OCI-LY7 (cell line): ENCODE data around the gene ALOX5. TPM values are rescaled to one million over a fixed set of nuclear protein-coding genes. Genes with fewer than 3 reads are reported as not detected.
A peak's percentile ranks its signal among the peaks of the same experiment; 100 is the strongest.

Experiments used
- BruUV-seq: library from RNA; stranded (reverse); fragments of 400-500 nt; replicated peaks from 2 replicates; lab custom pipeline; 2021; lab: Mats Ljungman, UMichigan
- CTCF ChIA-PET: fragments of 300-600 bp; sonication (Branson Sonifier 250); formaldehyde crosslinking; loops from one replicate; lab custom pipeline; 2022; ENCODE audit warnings: antibody characterized with exemption; ENCODE audit not compliant: unreplicated experiment; lab: Charles Lee
- POLR2A ChIA-PET: fragments of 300-600 bp; sonication (Branson Sonifier 250); formaldehyde crosslinking; loops from one replicate; lab custom pipeline; 2022; ENCODE audit warnings: antibody characterized with exemption; lab: Charles Lee
- DNase-seq: peaks from one replicate; pipeline ENCODE4 v3.0.0-alpha.2; 2015; ENCODE audit warnings: low spot score
- H2AFZ ChIP-seq: fragments of 200-600 bp; sonication (generic), shearing (Covaris generic); 2 replicates; pipeline ENCODE4 v1.6.1; 2014; ENCODE audit warnings: mild to moderate bottlenecking, antibody characterized with exemption, low read length, moderate library complexity
- H3K27ac ChIP-seq: fragments of 200-600 bp; sonication (generic); 2 replicates; pipeline ENCODE4 v1.5.1; 2014; ENCODE audit warnings: mixed run types, low read depth, mild to moderate bottlenecking, moderate library complexity, low read length, inconsistent platforms; ENCODE audit not compliant: poor library complexity, severe bottlenecking
- H3K36me3 ChIP-seq: fragments of 200-600 bp; sonication (generic); 2 replicates; pipeline ENCODE4 v1.6.1; 2014; ENCODE audit warnings: mild to moderate bottlenecking, antibody characterized with exemption, low read length, moderate library complexity, mixed read lengths; ENCODE audit not compliant: insufficient read depth
- H3K4me1 ChIP-seq: fragments of 200-600 bp; sonication (generic); 2 replicates; pipeline ENCODE4 v1.5.1; 2014; ENCODE audit warnings: mild to moderate bottlenecking, low read length; ENCODE audit not compliant: insufficient read depth, poor library complexity, severe bottlenecking
- H3K4me2 ChIP-seq: fragments of 200-600 bp; sonication (generic); 2 replicates; pipeline ENCODE4 v1.6.1; 2014; ENCODE audit warnings: mild to moderate bottlenecking, low read length
- H3K4me3 ChIP-seq: fragments of 200-600 bp; sonication (generic); 2 replicates; pipeline ENCODE4 v1.5.1; 2014; ENCODE audit warnings: mild to moderate bottlenecking, low read depth, low read length; ENCODE audit not compliant: poor library complexity, severe bottlenecking
- H3K79me2 ChIP-seq: fragments of 200-600 bp; sonication (generic); 2 replicates; pipeline ENCODE4 v1.6.1; 2016; ENCODE audit warnings: low read depth, mild to moderate bottlenecking, low read length, moderate library complexity, mixed read lengths; ENCODE audit not compliant: insufficient read depth
- H3K9me2 ChIP-seq: fragments of 200-600 bp; sonication (generic); 2 replicates; pipeline ENCODE4 v1.6.1; 2016; ENCODE audit warnings: mild to moderate bottlenecking, low read length, mixed read lengths; ENCODE audit not compliant: insufficient read depth
- H3K9me3 ChIP-seq: fragments of 200-600 bp; sonication (generic); 2 replicates; pipeline ENCODE4 v1.6.1; 2014; ENCODE audit warnings: mild to moderate bottlenecking, mixed run types, low read length, mixed read lengths
- H4K20me1 ChIP-seq: fragments of 200-600 bp; sonication (generic); 2 replicates; pipeline ENCODE4 v1.6.1; 2014; ENCODE audit warnings: mild to moderate bottlenecking, antibody characterized with exemption, low read length, moderate library complexity, mixed read lengths; ENCODE audit not compliant: insufficient read depth
- CTCF ChIP-seq: fragments of 200-600 bp; sonication (generic); conservative IDR thresholded peaks from 2 replicates; pipeline ENCODE4 v1.5.1; 2014; ENCODE audit warnings: mild to moderate bottlenecking, antibody characterized with exemption, low read length, moderate library complexity, mixed read lengths
- EZH2phosphoT487 ChIP-seq: fragments of 200-600 bp; sonication (generic); IDR thresholded peaks from 2 replicates; pipeline ENCODE4 v1.6.1; 2018; ENCODE audit warnings: low read depth, borderline replicate concordance, mild to moderate bottlenecking, mixed run types, antibody characterized with exemption, low read length, moderate library complexity, mixed read lengths
- intact Hi-C: fragments of 100-400 bp; cut with micrococcal nuclease; formaldehyde crosslinking; loops from one replicate; pipeline ENCODE4 v1.10.0; 2022; ENCODE audit not compliant: unreplicated experiment
- total RNA-seq, 2 experiments: library from RNA; depleted of rRNA in 1 of 2; stranded (reverse); fragments of >200 nt in 1 of 2; shearing (Covaris generic) in 1 of 2; gene quantifications; 2 replicates each; pipeline ENCODE4 v1.2.3, GENCODE V29; 2014 to 2022

The ALOX5 gene
- total RNA-seq, 2 experiments from 2014 or later, result 139 to 164 TPM

- POLR2A ChIA-PET, result interaction anchor here (0.6 to 3.3 kb wide), 10 partner anchors 10 to 920 kb away, joined by 3 to 31 read pairs (median 6); partner anchors contain the start of gene ZFAND4
- H2AFZ ChIP-seq, result no peak overlapping the region
- peak; percentile 89 for DNase-seq
- no peak for TF ChIP-seq EZH2phosphoT487
- no peak for TF ChIP-seq CTCF
- peaks cover 71% of the 10 kb centered on the region for H3K79me2 ChIP-seq
- H4K20me1 ChIP-seq, result peaks cover 6% of the 10 kb centered on the region; the same call in 1 of the 2 replicates
- BruUV-seq, result no TSS peak
- H3K27ac ChIP-seq, result peak overlapping the region; percentile 98
- peak overlapping the region; percentile 99 for H3K4me2 ChIP-seq
- intact Hi-C loops, result loop anchor here (2.0 to 5.0 kb wide), 3 partner anchors 120 to 302 kb away; partner anchors contain the start of gene ZFAND4
- peaks cover 47% of the 10 kb centered on the region for H3K4me1 ChIP-seq
- H3K36me3 ChIP-seq, result peaks cover 17% of the 10 kb centered on the region
- H3K4me3 ChIP-seq, result peak overlapping the region; percentile 89
- no peaks in the 10 kb centered on the region for H3K9me2 ChIP-seq
- CTCF ChIA-PET, result interaction anchor here (0.6 kb wide), 1 partner anchor 49 kb away, joined by 3 read pairs; no protein-coding TSS in a partner anchor
- H3K9me3 ChIP-seq, result no peaks in the 10 kb centered on the region
These were observed 3.6 kb upstream of the ALOX5 start for GRCh38 chr10:45370202-45370955.

- BruUV-seq, result no TSS peak
- peaks cover 81% of the 10 kb centered on the region for H3K79me2 ChIP-seq
- peaks cover 19% of the 10 kb centered on the region for H3K36me3 ChIP-seq
- TF ChIP-seq CTCF, result no peak
- no peak for TF ChIP-seq EZH2phosphoT487
- H4K20me1 ChIP-seq, result peaks cover 9% of the 10 kb centered on the region
- H3K4me1 ChIP-seq, result peaks cover 57% of the 10 kb centered on the region
- intact Hi-C loops, result loop anchor here (2.0 to 5.0 kb wide), 3 partner anchors 121 to 301 kb away; partner anchors contain the start of gene ZFAND4
- H3K9me2 ChIP-seq, result no peaks in the 10 kb centered on the region
- peak; percentile 55 for DNase-seq
- peak overlapping the region; percentile 98 for H3K27ac ChIP-seq
- no peak overlapping the region for H2AFZ ChIP-seq
- ChIA-PET POLR2A (interaction anchor here (0.9 to 3.3 kb wide), 5 partner anchors 11 to 289 kb away, joined by 3 to 31 read pairs (median 8); no protein-coding TSS in a partner anchor), CTCF (no interaction called here)
- peak overlapping the region; percentile 89 for H3K4me3 ChIP-seq
- peak overlapping the region; percentile 99 for H3K4me2 ChIP-seq
- no peaks in the 10 kb centered on the region for H3K9me3 ChIP-seq
These were observed 2.5 kb upstream of the ALOX5 start for GRCh38 chr10:45371560-45371959.
